SK-N-SH treated with all-trans-retinoic acid at 6 μM for 48 hours (cell line): ENCODE data around the gene ARHGEF25.

Experiments
- ATAC-seq: fragments of 200-7000 bp; cut with Tn5 transposase; 3 replicates; pipeline ENCODE4 v1.9.1; 2020; ENCODE audit warnings: mild to moderate bottlenecking, moderate library complexity
- ARNTL ChIP-seq: fragments of 450-650 bp; formaldehyde crosslinking; IDR thresholded peaks from 2 replicates; pipeline ENCODE4 v1.5.0; 2020; ENCODE audit warnings: low read depth, mild to moderate bottlenecking, moderate library complexity, borderline replicate concordance
- BACH2 ChIP-seq: fragments of 250-450 bp; sonication (Bioruptor Pico); IDR thresholded peaks from 2 replicates; pipeline ENCODE4 v1.9.0; 2021; ENCODE audit warnings: mild to moderate bottlenecking, borderline replicate concordance
- CREB5 ChIP-seq: fragments of 250-450 bp; sonication (Bioruptor Pico); IDR thresholded peaks from 2 replicates; pipeline ENCODE4 v1.5.1; 2020; ENCODE audit warnings: low read depth, mild to moderate bottlenecking, moderate library complexity
- CSDC2 ChIP-seq: fragments of 250-450 bp; sonication (Bioruptor Pico); IDR thresholded peaks from 2 replicates; pipeline ENCODE4 v1.5.0; 2020; ENCODE audit warnings: mild to moderate bottlenecking, moderate library complexity
- CSRNP3 ChIP-seq: fragments of 250-450 bp; sonication (Bioruptor Pico); IDR thresholded peaks from 2 replicates; pipeline ENCODE4 v1.5.1; 2021; ENCODE audit warnings: mild to moderate bottlenecking, moderate library complexity
- ESRRG ChIP-seq: fragments of 250-450 bp; sonication (Bioruptor Pico); IDR thresholded peaks from 2 replicates; pipeline ENCODE4 v1.6.1; 2021; ENCODE audit warnings: mild to moderate bottlenecking
- GLIS3 ChIP-seq: fragments of 250-450 bp; sonication (Bioruptor Pico); IDR thresholded peaks from 2 replicates; pipeline ENCODE4 v1.5.0; 2020; ENCODE audit warnings: mild to moderate bottlenecking, moderate library complexity
- OSR1 ChIP-seq: fragments of 250-450 bp; sonication (Bioruptor Pico); IDR thresholded peaks from 2 replicates; pipeline ENCODE4 v1.8.0; 2022; ENCODE audit warnings: moderate library complexity, mild to moderate bottlenecking, inconsistent platforms
- PATZ1 ChIP-seq: fragments of 250-450 bp; sonication (Bioruptor Pico); IDR thresholded peaks from 2 replicates; pipeline ENCODE4 v1.8.0; 2020; ENCODE audit warnings: mild to moderate bottlenecking, moderate library complexity, borderline replicate concordance
- POU6F1 ChIP-seq: fragments of 250-450 bp; sonication (Bioruptor Pico); IDR thresholded peaks from 2 replicates; pipeline ENCODE4 v1.8.0; 2021; ENCODE audit warnings: low read depth, mild to moderate bottlenecking, moderate library complexity, borderline replicate concordance
- PPARA ChIP-seq: fragments of 250-450 bp; sonication (Bioruptor Pico); IDR thresholded peaks from 2 replicates; pipeline ENCODE4 v1.5.0; 2020; ENCODE audit warnings: mild to moderate bottlenecking, borderline replicate concordance
- RARB ChIP-seq: fragments of 250-450 bp; sonication (Bioruptor Pico); IDR thresholded peaks from 2 replicates; pipeline ENCODE4 v1.8.0; 2021; ENCODE audit warnings: mild to moderate bottlenecking, moderate library complexity
- SNAI2 ChIP-seq: fragments of 250-450 bp; sonication (Bioruptor Pico); IDR thresholded peaks from 2 replicates; pipeline ENCODE4 v1.5.0; 2020; ENCODE audit warnings: mild to moderate bottlenecking, moderate library complexity
- TCF4 ChIP-seq: fragments of 250-450 bp; sonication (Bioruptor Pico); IDR thresholded peaks from 2 replicates; pipeline ENCODE4 v1.8.0; 2021; ENCODE audit warnings: mild to moderate bottlenecking, moderate library complexity, borderline replicate concordance
- TSHZ2 ChIP-seq: fragments of 250-450 bp; sonication (Bioruptor Pico); IDR thresholded peaks from 2 replicates; pipeline ENCODE4 v1.5.0; 2020; ENCODE audit warnings: mild to moderate bottlenecking, moderate library complexity
- ZC3H10 ChIP-seq: fragments of 250-450 bp; sonication (Bioruptor Pico); IDR thresholded peaks from 2 replicates; pipeline ENCODE4 v1.5.1; 2021; ENCODE audit warnings: mild to moderate bottlenecking, moderate library complexity
- ZFP3 ChIP-seq: fragments of 250-450 bp; sonication (Bioruptor Pico); IDR thresholded peaks from 2 replicates; pipeline ENCODE4 v1.5.0; 2020; ENCODE audit warnings: mild to moderate bottlenecking, moderate library complexity
- ZFP30 ChIP-seq: fragments of 450-650 bp; formaldehyde crosslinking; IDR thresholded peaks from 2 replicates; pipeline ENCODE4 v1.5.0; 2022; ENCODE audit warnings: mild to moderate bottlenecking, moderate library complexity
- ZNF70 ChIP-seq: fragments of 450-650 bp; formaldehyde crosslinking; IDR thresholded peaks from 2 replicates; pipeline ENCODE4 v1.5.0; 2020; ENCODE audit warnings: mild to moderate bottlenecking, moderate library complexity
- ZNF8 ChIP-seq: fragments of 450-650 bp; formaldehyde crosslinking; IDR thresholded peaks from 2 replicates; pipeline ENCODE4 v1.5.0; 2020; ENCODE audit warnings: mild to moderate bottlenecking, moderate library complexity

The ARHGEF25 gene

DNA sequence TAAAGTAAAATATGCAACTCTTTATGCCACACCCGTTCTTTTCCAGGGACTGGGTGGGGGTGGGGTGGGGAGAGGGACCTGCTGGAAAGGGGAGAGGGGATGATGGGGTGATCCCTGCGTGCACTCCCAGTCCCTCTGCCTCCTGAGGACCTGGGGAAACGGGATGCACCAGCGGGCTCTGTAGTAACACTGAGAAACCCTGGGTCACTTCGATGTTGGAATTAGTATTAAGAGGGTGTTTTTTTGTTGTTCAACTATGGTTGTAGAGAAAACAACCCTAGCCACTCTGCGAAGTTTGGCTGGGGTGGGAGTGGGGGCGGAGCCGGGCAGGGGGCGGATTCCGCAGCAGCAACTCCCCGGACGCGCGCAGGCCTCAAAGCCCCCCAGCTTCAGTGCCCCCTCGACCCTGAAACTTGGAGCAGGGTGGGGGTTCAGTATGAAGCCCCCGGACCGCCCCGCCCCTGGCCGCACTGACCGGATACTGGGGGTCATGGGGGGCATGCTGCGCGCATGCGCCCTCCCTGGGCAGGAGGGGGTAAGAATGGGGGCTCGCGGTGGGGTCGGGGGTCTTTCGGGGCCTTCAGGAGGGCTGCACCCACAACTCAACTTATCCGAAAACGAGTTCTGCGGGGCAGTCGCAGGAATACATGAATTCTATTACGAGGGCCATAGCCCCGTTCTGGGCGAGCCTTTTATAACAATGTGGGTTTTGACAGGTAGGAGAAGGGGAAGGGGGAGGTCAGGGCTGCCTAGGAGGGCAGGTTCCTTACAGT is 1.3 kb upstream of the ARHGEF25 start:
- ATAC-seq = no peak
- TF ChIP-seq POU6F1 (CRISPR knock-in tag) (no peak), SNAI2 (no peak), TCF4 (CRISPR knock-in tag) (no peak), ARNTL (no peak), OSR1 (CRISPR knock-in tag) (no peak), ZNF8 (CRISPR knock-in tag) (no peak), RARB (CRISPR knock-in tag) (no peak), ZFP3 (CRISPR knock-in tag) (no peak), ZNF70 (CRISPR knock-in tag) (no peak)

- TF ChIP-seq CSDC2 (CRISPR knock-in tag) (no peak), PPARA (CRISPR knock-in tag) (no peak), POU6F1 (CRISPR knock-in tag) (no peak), TSHZ2 (CRISPR knock-in tag) (no peak), ZC3H10 (no peak), PATZ1 (no peak), SNAI2 (no peak), ESRRG (no peak), RARB (CRISPR knock-in tag) (no peak), BACH2 (no peak), ZFP30 (CRISPR knock-in tag) (no peak), OSR1 (CRISPR knock-in tag) (no peak), ZNF70 (CRISPR knock-in tag) (no peak)
- no peak; the same call in 2 of the 3 replicates for ATAC-seq
Observed at GRCh38 chr12:57610554-57611107, 604 bp upstream of the ARHGEF25 start.

GRCh38 chr12:57611827-57612710 is 834 bp downstream of the ARHGEF25 start:
- no peak for TF ChIP-seq ZNF8 (CRISPR knock-in tag)
- TF ChIP-seq CREB5 (CRISPR knock-in tag) = no peak
- TF ChIP-seq CSRNP3 (CRISPR knock-in tag) = no peak
- TF ChIP-seq CSDC2 (CRISPR knock-in tag) = no peak
- TF ChIP-seq GLIS3 = no peak
- no peak for ATAC-seq
